NCI-H82 treated with DMSO at 0.1 percent for 48 hours (cell line): ENCODE data around the gene BCAP31.
"Not testable (repeated sequence)": the region's sequence is repeated elsewhere in the genome, so short reads cannot be mapped to it uniquely, and the experiment has no call there.

ENCODE experiments used
- DNase-seq: peaks from one replicate; lab custom pipeline; 2025; ENCODE audit not compliant: unreplicated experiment; lab: John Stamatoyannopoulos, UW

BCAP31 gene

DNA sequence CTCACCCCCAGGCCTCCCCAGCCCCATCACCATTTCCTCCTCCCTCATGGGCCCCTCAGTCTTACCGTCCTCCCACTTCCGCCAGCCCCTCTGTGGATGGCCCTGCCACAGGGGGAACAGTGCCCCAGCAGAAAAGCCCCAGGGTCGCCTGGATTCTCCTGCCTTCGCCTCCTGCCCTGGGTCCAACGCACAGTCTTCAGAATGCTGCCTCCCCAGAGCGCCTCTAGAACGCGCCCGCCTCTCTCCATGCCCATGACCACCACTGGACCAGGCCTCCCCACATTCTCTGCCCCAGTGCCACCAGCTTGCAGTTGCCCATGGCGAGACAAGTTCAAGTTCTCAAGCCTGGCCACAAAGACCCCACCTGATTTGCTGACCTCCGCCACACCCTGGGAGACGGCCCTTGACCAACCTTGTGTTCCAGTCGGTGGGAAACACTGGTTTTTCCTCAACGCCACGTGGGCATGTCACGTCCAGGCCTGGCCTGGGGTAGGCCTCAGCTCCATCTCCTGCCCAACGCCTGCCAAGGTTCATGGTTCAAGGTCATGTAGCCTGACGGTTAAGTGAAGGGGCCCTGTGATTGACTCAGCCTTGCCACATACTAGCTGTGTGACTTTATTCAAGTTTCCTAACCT lies 39.2 kb upstream of the BCAP31 start:
- no peak for DNase-seq

DNA sequence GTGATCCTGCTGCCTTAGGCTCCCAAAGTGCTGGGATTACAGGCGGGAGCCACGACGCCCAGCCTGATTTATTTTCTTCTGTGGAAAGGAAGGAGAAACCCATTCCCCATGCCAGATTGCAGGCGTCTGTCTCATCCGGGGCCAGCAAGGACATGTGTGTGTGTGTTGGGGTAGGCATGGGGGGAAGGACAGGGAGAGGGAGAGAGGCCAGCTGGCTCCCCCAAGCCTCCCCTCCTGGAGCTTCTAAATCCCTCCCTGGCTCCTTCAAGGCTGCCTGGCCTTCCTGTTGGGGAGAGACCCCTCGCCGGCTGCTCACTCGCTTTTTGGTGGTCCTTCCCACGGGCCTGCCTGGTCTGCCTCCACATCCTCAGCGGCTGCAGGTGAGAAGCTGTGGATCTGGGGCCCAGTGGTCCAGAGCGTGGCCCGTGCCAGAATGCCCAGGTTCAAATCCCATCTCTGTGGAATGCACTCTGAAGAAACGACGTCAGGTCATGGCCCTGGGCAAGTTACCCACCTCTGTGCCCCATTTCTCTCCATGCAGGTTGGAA lies 38.5 kb upstream of the BCAP31 start:
- no peak for DNase-seq

DNA sequence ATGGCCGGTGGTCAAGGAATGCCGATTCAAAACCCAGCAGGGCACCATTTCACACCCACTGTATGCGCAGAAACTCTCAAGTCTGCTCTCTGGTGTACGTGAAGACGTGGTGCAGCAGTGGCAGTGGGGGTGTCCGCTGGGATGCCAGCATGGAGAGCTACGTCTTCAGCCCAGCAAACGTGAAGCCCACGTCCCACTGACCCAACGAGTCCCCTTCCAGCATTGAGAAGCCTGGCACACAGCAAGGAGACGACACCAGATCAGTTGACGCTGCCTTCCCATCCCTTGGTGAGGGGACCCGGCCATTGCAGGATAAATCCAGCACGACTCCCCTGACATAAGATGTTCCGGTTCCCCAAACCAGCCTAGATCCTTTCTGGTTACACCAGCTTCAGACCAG lies 37.7 kb upstream of the BCAP31 start:
- no peak for DNase-seq

DNA sequence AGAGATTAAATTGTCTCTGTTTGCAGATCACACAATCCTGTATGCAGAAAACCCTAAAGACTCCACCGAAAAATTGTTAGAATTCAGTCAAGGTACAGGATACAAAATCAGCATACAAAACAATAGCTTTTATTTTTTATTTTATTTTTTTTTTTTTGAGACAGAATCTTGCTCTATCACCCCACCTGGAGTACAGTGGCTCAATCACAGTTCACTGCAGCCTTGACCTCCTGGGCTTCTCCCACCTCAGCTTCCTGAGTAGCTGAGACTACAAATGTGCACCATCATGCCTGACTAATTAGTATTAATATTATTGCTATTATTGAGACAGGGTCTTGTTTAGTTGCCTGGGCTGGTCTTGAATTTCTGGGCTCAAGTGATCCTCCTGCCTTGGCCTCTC lies 30.9 kb upstream of the BCAP31 start:
- no peak for DNase-seq

DNA sequence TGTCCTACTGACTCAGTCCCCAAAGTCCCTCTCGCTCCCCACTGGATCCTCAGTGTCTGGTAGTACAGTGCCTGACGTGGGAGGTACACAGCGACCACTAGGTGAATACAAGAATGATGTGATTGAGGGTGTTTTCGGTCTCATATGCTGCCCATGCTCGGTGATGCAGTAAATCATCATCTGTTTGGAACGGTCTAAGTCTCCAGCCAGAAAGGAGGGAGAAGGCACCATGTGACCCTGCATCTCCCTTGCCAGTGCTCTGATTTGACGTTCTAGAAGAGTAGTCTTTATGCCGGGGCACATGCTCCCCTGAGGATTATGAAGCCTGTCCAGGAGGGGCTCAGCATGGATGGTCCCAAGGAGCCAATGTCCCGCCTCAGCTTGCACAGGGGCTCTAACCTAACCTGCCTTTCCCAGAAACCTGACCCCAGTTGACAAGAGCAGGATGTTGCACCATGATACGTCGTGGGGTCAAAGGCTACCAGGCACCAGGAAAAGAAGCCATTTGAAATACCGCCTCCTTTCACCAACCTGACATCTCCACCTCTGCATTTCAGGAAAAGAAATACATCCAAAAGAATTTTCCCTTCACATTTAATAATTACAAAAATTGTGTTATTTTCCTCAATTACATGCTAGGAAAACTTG lies 26.1 kb upstream of the BCAP31 start:
- DNase-seq, result no peak

DNA sequence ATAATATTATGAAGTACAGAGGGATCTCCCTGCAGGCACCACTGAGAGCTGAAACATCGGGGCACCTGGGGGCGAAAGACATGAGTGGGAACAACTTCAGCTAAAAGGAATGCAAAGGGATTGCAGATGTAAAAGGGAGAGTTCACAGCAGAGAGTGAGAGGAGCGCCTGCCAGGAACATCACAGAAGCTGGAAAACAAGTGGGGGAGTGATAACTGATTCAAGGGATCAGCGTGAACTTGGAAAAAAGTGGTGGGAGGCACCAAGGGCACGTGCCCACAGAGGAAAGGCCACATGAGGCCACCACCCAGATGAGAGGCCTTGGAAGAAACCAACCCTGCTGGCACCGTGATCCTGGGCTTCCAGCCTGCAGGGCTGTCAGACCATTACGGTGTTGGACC lies 24.8 kb upstream of the BCAP31 start:
- not testable (repeated sequence) for DNase-seq

DNA sequence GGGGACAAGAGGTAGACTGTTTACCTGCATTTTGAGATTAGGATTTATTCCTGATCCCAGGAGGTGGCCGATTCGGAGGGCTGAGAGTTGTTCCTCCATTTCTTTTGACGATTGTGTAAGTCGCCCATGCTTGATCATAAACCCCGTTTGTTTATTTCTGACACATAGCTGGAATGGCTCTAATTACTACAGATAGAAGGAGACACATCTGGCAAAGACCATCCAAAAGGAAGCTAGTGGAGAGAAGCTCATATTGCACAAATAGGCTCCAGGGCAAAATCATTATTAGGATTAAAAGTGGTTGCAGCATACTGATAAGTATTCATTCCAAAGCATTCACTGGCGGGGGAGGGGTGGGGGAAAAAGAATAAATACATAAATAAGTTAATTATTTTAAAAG lies 22.8 kb upstream of the BCAP31 start:
- DNase-seq, result not testable (repeated sequence)

DNA sequence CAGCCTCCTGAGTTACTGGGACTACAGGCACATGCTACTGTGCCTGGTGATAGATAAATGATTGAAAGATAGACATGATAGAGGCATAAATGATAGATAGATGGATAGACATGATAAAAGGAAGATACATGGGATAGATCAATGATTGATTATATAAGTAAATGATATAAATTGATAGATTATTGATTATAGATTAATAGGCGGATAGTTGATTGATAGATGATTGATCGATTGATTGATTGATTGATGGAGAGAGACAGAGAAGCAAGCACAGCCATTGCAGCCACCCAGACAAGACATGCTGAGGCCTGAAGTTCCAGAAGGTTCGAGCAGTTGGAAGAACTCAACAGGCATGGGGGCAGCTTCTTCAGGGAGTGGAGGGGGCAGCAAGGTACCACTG lies 22.2 kb upstream of the BCAP31 start:
- no peak for DNase-seq

DNA sequence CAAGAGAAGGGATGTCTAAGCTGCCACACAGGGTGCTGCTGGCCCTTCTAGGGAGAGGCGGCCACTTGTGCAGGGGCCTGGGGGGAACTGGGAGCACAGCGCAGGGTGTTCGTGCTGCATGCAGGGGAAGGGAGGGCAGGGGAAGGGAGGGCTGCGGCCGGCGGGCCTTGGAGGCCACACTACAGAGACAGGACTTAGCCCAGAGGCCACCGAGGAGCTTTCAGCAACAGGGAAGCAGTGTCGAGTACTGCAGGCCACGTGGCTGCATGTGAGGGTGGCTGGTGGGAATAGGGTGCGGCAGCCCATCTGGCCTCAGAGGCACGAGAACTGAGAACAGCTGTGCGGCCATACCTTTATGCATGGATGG lies 20.9 kb upstream of the BCAP31 start:
- DNase-seq, result not testable (repeated sequence)

DNA sequence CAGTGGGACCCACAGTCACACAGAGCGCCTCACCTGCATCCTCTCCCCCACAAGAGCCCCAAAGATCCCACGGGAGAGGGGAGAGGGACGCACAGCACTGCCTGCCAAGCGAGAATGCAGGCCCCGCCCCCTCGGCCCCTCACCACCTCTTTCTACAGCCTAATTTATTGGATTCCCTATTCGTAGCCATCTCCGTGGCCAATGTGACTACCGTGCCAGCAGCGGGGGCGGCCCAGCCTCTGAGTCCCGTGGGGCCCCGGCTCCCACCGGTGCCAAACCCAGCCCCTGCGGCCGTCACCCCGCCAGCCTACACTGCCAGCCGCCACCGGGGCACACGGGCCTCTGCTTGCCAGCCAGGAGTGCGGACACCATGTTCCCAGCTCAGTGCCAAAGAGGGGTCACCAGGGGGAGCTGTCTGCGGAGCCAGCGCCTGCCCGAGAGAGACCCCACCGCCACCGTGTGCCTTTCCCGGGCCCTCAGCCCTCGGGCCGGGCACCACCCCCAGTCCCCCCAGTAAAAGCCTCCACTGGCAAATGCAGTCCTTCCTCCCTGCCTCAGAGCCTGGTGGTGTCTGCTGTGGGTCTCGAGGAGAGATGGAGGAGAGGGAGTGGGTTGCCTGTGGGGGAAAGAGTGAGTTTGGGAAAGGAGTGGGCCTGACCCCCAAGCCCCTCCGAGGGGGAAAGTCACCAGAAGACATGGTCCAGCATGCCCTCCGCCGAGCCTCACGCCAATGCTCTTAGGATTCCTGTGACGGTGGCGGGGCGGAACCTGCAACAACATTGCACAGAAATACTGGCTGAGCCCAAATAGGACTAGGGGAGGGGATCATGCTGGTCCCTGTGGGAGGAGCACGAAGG lies 20.3 kb upstream of the BCAP31 start:
- no peak for DNase-seq

DNA sequence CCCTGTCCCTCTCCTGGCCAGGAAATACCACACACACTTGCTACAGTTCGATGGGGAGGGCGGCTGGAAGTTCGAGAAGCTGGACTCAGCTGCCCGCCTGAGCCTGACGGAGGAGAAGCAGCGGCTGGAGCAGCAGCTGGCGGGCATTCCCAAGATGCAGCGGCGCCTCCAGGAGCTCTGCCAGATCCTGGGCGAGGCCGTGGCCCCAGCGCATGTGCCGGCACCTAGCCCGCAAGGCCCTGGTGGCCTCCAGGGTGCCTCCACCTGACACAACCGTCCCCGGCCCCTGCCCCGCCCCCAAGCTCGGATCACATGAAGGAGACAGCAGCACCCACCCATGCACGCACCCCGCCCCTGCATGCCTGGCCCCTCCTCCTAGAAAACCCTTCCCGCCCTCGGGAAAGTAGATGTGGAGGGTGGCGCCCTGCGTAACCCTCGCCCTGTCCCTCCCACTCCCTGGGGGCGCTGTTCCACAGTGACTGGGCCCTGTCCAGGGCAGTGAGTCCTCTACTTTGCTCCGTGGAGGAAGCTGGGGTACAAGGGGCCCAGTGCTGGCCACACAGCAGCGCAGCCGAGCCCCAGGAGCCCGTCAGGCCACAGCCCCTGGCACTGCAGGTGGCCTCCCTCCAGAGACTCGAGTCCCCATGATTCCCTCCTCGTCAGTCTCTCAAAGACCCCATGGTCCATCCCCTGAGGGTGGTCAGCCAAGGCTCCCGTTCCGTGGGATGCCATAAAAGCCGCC lies 19.5 kb upstream of the BCAP31 start:
- DNase-seq, result peak; percentile 18

DNA sequence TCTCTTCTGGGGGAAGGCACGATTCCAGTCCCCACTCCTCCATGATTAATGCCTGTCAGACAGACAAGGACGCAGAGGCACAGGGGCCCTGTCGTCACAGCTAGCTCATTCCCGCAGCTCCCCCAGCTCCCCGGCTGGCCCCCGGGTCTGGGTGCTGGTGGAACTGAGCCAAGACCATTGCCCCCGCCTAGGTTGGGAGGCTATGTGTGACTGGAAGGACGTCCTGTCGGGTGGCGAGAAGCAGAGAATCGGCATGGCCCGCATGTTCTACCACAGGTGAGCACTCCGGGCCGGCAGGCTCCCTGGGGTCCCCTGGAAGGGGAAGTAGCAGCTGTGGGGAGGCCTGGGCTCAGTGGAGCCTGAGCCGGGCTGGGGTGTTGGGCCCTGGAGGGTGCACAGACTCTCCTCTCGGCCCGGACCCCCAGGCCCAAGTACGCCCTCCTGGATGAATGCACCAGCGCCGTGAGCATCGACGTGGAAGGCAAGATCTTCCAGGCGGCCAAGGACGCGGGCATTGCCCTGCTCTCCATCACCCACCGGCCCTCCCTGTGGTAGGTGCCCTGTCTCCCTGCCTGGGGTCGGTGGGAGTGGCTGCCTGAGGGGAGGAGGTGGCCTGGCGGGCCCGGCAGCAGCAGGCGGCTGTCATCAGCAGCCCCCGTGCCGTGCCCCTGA lies 18.7 kb upstream of the BCAP31 start:
- not testable (repeated sequence) for DNase-seq

DNA sequence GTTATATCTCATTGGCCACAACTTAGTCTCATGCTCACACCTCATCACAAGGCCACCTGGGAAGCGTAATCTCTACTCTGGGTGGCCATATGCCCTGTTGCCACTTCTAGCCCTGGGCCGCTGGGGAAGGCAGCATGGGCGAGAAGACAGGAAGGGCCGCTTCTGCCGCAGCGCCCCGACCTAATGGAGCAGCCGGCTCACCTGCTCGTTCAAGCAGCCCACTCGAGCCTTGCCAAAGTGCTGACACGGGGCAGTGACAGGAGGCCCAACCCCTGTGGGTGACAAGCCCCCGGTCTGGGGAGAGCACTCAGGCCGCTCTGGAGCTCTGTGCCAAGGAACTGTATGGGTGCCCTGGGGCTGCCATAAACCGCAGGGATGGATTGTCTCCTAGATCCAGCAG lies 17.9 kb upstream of the BCAP31 start:
- not testable (repeated sequence) for DNase-seq

DNA sequence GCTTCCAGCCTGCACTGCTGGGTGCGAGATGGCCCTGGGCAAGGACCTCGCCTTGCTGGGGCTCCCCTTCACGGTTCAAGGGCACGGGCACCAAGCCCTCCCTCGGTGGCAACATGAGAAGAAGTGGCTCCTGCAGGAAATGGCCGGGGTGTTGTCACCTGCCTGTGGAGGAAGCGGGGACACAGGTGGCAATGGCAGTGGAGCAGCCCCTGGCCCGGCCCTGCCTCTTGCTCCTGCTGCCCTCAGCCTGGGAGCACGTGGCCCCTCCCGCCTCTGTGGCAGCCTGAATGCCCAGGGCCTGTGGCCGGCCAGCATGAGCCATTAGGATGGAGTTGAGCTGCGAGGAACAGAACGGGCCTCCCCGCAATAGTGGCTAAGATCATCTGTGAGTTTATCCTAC lies 17.3 kb upstream of the BCAP31 start:
- DNase-seq, result no peak

DNA sequence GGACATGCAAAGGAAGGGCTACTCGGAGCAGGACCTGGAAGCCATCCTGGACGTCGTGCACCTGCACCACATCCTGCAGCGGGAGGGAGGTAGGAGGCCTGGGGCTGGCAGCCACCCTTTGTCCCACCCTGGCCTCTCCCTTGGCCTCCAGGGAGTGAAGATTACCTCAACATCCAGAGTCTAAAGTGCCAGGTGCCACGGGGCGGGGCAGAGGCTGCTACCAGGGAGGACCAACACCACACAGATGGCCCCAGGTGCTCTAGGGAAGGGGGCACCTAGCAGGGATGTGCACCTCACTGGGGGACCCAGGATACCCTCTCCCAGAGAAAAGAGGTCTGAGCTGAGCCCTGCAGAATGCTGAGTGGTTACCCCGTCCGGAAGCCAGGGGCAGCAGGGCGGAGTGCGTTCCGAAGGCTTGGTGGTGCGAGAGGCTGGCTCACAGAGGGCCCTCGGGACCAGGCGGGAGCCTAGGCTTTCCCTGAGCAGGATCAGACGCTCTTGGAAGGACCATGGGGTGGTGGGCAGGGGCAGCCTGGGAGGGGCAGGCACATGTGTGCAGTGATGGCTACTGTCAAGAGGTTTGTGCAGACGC lies 16.5 kb upstream of the BCAP31 start:
- no peak for DNase-seq

DNA sequence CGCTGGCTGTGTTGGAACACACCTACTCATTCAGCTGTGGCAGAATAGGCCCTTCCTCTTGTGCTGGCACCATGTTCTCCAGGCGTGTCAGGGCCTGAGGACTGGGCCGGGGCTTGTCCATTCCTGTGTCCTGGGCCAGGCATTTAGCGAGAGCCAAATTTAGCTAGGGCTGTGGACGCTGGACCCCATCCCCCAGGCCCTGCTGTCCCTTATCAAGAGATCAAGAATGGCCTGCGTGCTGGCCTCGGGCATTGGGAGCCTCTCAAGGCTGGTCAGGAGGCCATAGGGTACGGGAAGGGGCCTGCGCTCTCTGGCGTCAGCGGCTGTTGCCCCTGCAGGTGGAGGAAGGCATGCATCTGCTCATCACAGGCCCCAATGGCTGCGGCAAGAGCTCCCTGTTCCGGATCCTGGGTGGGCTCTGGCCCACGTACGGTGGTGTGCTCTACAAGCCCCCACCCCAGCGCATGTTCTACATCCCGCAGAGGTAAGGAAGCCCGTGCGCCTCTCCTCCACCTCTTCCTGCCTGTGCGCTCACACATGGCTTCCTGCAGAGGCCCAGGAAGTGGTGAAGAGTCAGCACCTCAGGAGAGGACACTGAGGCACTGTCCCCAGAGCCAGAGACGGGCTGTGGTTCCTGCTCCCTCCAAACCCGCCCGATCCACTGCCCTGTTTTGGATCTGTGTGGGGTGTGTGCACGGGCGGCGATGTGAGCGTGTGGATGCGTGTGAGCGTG lies 15.7 kb upstream of the BCAP31 start:
- DNase-seq, result no peak

DNA sequence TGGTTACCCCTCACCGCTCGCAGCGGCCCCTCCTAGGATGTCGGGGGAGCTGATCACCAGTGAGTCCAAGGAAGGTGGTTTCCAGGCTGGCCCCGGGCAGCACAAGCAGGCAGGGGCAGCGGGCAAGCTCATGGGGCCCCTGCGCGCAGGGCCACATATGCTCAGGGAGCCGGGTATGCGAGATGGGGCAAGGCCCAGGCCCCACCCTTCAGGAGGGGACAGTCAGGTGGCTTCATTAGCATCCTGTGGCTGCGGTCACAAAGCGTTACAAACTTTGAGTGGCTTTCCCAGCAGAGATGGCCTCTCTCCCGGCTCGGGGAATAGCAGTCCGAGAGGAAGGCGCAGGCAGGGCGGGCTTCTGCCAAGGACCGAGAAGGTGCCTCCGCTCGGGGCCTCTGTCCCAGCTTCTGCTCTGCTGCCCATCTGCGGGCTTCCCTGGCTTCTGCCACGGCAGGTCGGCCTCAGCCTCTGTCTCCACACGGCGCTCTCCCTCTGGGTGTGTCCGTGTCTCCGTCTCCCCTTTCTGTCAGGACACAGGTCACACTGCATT lies 13.9 kb upstream of the BCAP31 start:
- DNase-seq, result no peak

DNA sequence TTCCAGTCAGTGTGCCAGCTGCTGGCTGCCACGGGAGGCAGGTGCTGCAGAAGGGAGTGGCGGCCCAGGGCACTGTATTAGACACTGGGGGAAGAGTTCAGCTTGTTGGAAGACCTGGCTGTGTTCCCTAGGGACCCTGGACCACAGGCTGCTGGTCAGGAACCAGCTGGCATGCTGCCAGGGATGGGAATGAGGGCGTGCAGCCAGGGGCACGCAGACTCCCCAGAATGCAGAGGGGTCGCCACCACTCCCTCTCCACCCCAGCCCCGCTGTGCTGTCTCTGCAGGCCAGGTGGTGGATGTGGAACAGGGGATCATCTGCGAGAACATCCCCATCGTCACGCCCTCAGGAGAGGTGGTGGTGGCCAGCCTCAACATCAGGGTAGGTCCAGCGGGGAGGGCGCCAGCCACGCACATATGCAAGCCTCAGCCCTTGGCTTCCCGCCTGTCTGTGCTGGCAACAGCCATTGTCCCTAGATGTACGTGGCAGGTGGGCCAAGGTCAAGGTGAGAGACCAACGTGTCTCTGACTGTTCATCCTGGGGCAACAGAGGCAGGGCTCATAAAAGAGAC lies 12.8 kb upstream of the BCAP31 start:
- DNase-seq, result no peak
